HepG2 (cell line): ENCODE measurements around the gene KISS1R. TPM values are rescaled to one million over a fixed set of nuclear protein-coding genes. Genes with fewer than 3 reads are reported as not detected.
A peak's percentile ranks its signal among the peaks of the same experiment; 100 is the strongest.

Experiments used
- ARHGAP35 ChIP-seq: sonication (generic); formaldehyde crosslinking; IDR thresholded peaks from 2 replicates; pipeline ENCODE4 v1.9.0; 2022; ENCODE audit warnings: mild to moderate bottlenecking, inconsistent platforms, moderate library complexity, missing genetic modification reagents, borderline replicate concordance
- CCDC6 ChIP-seq: sonication (generic); formaldehyde crosslinking; IDR thresholded peaks from 2 replicates; pipeline ENCODE4 v1.8.1; 2022; ENCODE audit warnings: mild to moderate bottlenecking, missing genetic modification reagents, moderate library complexity
- DNMT1 ChIP-seq: sonication (generic); formaldehyde crosslinking; IDR thresholded peaks from 2 replicates; pipeline ENCODE4 v1.5.1; 2020; ENCODE audit warnings: mild to moderate bottlenecking, missing genetic modification reagents
- ELF1 ChIP-seq: sonication (generic); formaldehyde crosslinking; IDR thresholded peaks from 2 replicates; pipeline ENCODE4 v1.4.0; 2020; ENCODE audit warnings: missing genetic modification reagents
- ETV6 ChIP-seq: sonication (generic); formaldehyde crosslinking; conservative IDR thresholded peaks from 2 replicates; pipeline ENCODE4 v1.4.0; 2020; ENCODE audit warnings: missing genetic modification reagents
- GPN1 ChIP-seq: sonication (generic); formaldehyde crosslinking; IDR thresholded peaks from 2 replicates; pipeline ENCODE4 v1.5.1; 2020; ENCODE audit warnings: missing genetic modification reagents, borderline replicate concordance
- HES4 ChIP-seq: sonication (generic); formaldehyde crosslinking; IDR thresholded peaks from 2 replicates; pipeline ENCODE4 v1.9.0; 2021; ENCODE audit warnings: mild to moderate bottlenecking, missing genetic modification reagents, borderline replicate concordance
- HNRNPH1 ChIP-seq: fragments of 200-400 bp; formaldehyde crosslinking; optimal IDR thresholded peaks from 2 replicates; pipeline ENCODE3; 2017; ENCODE audit warnings: mild to moderate bottlenecking, low read depth, low read length
- HOXA5 ChIP-seq: sonication (generic); formaldehyde crosslinking; IDR thresholded peaks from 2 replicates; pipeline ENCODE4 v1.4.0; 2020; ENCODE audit warnings: missing genetic modification reagents
- KAT8 ChIP-seq: IDR thresholded peaks from 2 replicates; pipeline ENCODE4 v1.6.1; 2016; ENCODE audit warnings: missing genetic modification reagents, missing compliant biosample characterization
- PAWR ChIP-seq: sonication (generic); formaldehyde crosslinking; IDR thresholded peaks from 2 replicates; pipeline ENCODE4 v1.4.0; 2020; ENCODE audit warnings: missing genetic modification reagents, mild to moderate bottlenecking, borderline replicate concordance
- SMAD3 ChIP-seq: sonication (generic); formaldehyde crosslinking; IDR thresholded peaks from 2 replicates; pipeline ENCODE4 v1.4.0; 2020; ENCODE audit warnings: missing genetic modification reagents
- TCF7L2 ChIP-seq: IDR thresholded peaks from 2 replicates; pipeline ENCODE4 v1.6.1; 2011; ENCODE audit warnings: mild to moderate bottlenecking, low read depth, low read length, moderate library complexity
- ZBTB38 ChIP-seq: sonication (generic); formaldehyde crosslinking; IDR thresholded peaks from 2 replicates; pipeline ENCODE4 v1.5.1; 2020; ENCODE audit warnings: mild to moderate bottlenecking, missing genetic modification reagents
- ZNF3 ChIP-seq: IDR thresholded peaks from 2 replicates; pipeline ENCODE4 v1.7.0; 2017; ENCODE audit warnings: inconsistent platforms
- ZNF672 ChIP-seq: sonication (generic); formaldehyde crosslinking; IDR thresholded peaks from 2 replicates; pipeline ENCODE4 v1.8.1; 2022; ENCODE audit warnings: missing genetic modification reagents
- ZNF777 ChIP-seq: sonication (generic); formaldehyde crosslinking; IDR thresholded peaks from 2 replicates; pipeline ENCODE4 v1.4.0; 2020; ENCODE audit warnings: missing genetic modification reagents
- polyA plus RNA-seq, 8 experiments: library from polyadenylated mRNA; depleted of rRNA in 3 of 8; stranded (reverse) in 7 of 8; unstranded in 1 of 8; fragments of >200 nt; fragmentation: Illumina TruSeq in 4 of 8; extraction: Trizol in 4 of 8; gene quantifications; 2 replicates each; pipeline versions ENCODE4 v1.2.1 to v1.2.3, GENCODE V29; 2011 to 2016; ENCODE audit warnings: low read depth in 4 of 8, missing spikeins in 1 of 8, mixed read lengths in 1 of 8; ENCODE audit not compliant: insufficient read depth in 1 of 8
- total RNA-seq, 5 experiments: library from RNA; depleted of rRNA; stranded (reverse); fragments of >200 nt; fragmentation: Illumina TruSeq; extraction: Trizol; gene quantifications; 2 replicates each; pipeline ENCODE4 v1.2.3, GENCODE V29; 2016; ENCODE audit warnings: low read depth in 1 of 5
- TF ChIP-seq, protein P1 (sequence below): sonication (generic); formaldehyde crosslinking; IDR thresholded peaks from 2 replicates; pipeline ENCODE4 v1.8.1; 2022; ENCODE audit warnings: low read depth, mild to moderate bottlenecking, missing genetic modification reagents
- TF ChIP-seq, protein P2 (sequence below): sonication (generic); formaldehyde crosslinking; IDR thresholded peaks from 2 replicates; pipeline ENCODE4 v1.4.0; 2020; ENCODE audit warnings: missing genetic modification reagents, mild to moderate bottlenecking, borderline replicate concordance
- TF ChIP-seq, protein P3 (sequence below): sonication (generic); formaldehyde crosslinking; IDR thresholded peaks from 2 replicates; pipeline ENCODE4 v1.5.1; 2020; ENCODE audit warnings: mild to moderate bottlenecking, moderate library complexity, missing genetic modification reagents
- TF ChIP-seq, protein P4 (sequence below): sonication (generic); formaldehyde crosslinking; IDR thresholded peaks from 2 replicates; pipeline ENCODE4 v1.5.0; 2020; ENCODE audit warnings: missing genetic modification reagents
- TF ChIP-seq, protein P5 (sequence below): sonication (generic); formaldehyde crosslinking; IDR thresholded peaks from 2 replicates; pipeline ENCODE4 v1.5.0; 2020; ENCODE audit warnings: mild to moderate bottlenecking, low read depth, missing genetic modification reagents, borderline replicate concordance

Gene KISS1R
- total and polyA plus RNA-seq, 2 of the 13 experiments (the other 11 are each of a cell fraction or from before 2014, with no cell fraction given) = 1.1 to 10.2 TPM

DNA sequence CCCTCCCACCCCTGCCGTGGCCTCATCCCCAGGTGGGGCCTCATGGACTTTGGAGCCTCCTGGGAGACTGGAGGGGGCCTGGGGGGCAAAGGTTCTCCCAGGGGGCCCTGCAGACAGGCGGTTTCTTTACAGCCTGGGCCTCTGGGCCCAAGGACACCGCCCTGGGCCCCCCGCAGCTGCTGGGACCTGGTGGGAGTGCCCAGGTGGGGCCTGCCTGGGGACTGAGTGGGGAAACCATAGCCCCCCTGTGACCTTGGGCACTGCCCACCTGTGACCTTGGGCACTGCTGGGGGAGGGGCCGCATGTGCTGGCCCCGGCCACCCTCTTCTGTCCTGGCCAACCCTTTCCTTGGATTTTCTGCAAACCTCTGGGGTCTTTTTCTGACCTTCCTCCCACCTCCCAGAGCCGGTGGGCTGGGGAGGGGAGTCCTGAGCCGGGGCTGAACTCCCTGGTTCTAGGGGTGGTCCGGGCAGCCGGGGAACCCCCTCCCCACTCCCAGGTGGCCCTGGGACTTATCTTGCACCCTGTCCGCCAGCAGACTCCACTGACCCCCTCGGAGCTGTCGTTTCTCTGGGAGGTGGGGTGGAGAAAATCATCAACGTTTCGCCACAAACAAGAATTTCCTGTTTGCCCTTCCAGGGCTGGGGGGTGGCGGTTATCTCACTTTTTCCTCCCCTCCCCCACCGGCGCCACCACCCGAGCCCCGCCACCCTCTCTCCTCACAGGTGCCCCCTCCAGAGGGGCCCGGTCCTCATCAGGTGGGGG lies 35.7 kb downstream of the KISS1R start (continued):
- TF ChIP-seq, protein P1, sequence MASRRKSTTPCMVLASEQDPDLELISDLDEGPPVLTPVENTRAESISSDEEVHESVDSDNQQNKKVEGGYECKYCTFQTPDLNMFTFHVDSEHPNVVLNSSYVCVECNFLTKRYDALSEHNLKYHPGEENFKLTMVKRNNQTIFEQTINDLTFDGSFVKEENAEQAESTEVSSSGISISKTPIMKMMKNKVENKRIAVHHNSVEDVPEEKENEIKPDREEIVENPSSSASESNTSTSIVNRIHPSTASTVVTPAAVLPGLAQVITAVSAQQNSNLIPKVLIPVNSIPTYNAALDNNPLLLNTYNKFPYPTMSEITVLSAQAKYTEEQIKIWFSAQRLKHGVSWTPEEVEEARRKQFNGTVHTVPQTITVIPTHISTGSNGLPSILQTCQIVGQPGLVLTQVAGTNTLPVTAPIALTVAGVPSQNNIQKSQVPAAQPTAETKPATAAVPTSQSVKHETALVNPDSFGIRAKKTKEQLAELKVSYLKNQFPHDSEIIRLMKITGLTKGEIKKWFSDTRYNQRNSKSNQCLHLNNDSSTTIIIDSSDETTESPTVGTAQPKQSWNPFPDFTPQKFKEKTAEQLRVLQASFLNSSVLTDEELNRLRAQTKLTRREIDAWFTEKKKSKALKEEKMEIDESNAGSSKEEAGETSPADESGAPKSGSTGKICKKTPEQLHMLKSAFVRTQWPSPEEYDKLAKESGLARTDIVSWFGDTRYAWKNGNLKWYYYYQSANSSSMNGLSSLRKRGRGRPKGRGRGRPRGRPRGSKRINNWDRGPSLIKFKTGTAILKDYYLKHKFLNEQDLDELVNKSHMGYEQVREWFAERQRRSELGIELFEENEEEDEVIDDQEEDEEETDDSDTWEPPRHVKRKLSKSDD (CRISPR knock-in tag) = peak; percentile 78
- 0 out of 2 replicates have a peak, but pooled peaks have one; percentile 7 for TF ChIP-seq HES4 (CRISPR knock-in tag)
- no peak for TF ChIP-seq ZNF3 (CRISPR knock-in tag)
- peak; percentile 77 for TF ChIP-seq KAT8 (CRISPR knock-in tag)
- TF ChIP-seq, protein P2, sequence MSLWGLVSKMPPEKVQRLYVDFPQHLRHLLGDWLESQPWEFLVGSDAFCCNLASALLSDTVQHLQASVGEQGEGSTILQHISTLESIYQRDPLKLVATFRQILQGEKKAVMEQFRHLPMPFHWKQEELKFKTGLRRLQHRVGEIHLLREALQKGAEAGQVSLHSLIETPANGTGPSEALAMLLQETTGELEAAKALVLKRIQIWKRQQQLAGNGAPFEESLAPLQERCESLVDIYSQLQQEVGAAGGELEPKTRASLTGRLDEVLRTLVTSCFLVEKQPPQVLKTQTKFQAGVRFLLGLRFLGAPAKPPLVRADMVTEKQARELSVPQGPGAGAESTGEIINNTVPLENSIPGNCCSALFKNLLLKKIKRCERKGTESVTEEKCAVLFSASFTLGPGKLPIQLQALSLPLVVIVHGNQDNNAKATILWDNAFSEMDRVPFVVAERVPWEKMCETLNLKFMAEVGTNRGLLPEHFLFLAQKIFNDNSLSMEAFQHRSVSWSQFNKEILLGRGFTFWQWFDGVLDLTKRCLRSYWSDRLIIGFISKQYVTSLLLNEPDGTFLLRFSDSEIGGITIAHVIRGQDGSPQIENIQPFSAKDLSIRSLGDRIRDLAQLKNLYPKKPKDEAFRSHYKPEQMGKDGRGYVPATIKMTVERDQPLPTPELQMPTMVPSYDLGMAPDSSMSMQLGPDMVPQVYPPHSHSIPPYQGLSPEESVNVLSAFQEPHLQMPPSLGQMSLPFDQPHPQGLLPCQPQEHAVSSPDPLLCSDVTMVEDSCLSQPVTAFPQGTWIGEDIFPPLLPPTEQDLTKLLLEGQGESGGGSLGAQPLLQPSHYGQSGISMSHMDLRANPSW (CRISPR knock-in tag) = peak; percentile 98
- TF ChIP-seq ZNF672 = no peak
- no peak for TF ChIP-seq GPN1 (CRISPR knock-in tag)
- TF ChIP-seq, protein P3, sequence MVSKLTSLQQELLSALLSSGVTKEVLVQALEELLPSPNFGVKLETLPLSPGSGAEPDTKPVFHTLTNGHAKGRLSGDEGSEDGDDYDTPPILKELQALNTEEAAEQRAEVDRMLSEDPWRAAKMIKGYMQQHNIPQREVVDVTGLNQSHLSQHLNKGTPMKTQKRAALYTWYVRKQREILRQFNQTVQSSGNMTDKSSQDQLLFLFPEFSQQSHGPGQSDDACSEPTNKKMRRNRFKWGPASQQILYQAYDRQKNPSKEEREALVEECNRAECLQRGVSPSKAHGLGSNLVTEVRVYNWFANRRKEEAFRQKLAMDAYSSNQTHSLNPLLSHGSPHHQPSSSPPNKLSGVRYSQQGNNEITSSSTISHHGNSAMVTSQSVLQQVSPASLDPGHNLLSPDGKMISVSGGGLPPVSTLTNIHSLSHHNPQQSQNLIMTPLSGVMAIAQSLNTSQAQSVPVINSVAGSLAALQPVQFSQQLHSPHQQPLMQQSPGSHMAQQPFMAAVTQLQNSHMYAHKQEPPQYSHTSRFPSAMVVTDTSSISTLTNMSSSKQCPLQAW (CRISPR knock-in tag) = peak; percentile 72
- TF ChIP-seq ZNF777 (CRISPR knock-in tag) = no peak
- no peak for TF ChIP-seq DNMT1
- peak; percentile 80; the same call in 1 of the 2 replicates for TF ChIP-seq HOXA5
- TF ChIP-seq CCDC6 (CRISPR knock-in tag) = no peak
- no peak for TF ChIP-seq HNRNPH1
- TF ChIP-seq PAWR (CRISPR knock-in tag) = no peak
- TF ChIP-seq ARHGAP35 (CRISPR knock-in tag) = no peak
- peak; percentile 62 for TF ChIP-seq ELF1 (CRISPR knock-in tag)
- TF ChIP-seq TCF7L2 = no peak; the same call in 1 of the 2 replicates
- TF ChIP-seq, protein P4, sequence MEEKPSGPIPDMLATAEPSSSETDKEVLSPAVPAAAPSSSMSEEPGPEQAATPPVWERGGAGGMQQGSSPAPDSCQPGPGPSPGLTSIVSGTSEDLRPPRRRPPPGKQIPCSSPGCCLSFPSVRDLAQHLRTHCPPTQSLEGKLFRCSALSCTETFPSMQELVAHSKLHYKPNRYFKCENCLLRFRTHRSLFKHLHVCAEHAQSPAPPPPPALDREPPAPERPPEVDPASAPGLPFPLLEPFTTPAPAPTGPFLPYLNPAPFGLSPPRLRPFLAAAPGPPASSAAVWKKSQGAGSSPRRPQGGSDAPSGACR (CRISPR knock-in tag) = peak; percentile 89; the same call in 1 of the 2 replicates
- no peak for TF ChIP-seq ETV6 (CRISPR knock-in tag)
- TF ChIP-seq ZBTB38 = peak; percentile 79
- TF ChIP-seq, protein P5, sequence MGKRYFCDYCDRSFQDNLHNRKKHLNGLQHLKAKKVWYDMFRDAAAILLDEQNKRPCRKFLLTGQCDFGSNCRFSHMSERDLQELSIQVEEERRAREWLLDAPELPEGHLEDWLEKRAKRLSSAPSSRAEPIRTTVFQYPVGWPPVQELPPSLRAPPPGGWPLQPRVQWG (CRISPR knock-in tag) = no peak
- peak; percentile 78 for TF ChIP-seq SMAD3 (CRISPR knock-in tag)
